ENCODE results near the gene CLTA. TPM values are rescaled to one million over a fixed set of nuclear protein-coding genes. Genes with fewer than 3 reads are reported as not detected.

Gene CLTA
- total RNA-seq, 1 experiment from 2014 or later: 195 TPM

GRCh38 chr9:36258208-36258995 lies 67.7 kb downstream of the CLTA start, which contains the start of gene GNE:
Gene GNE (minus strand): TSS chr9:36258448. CDS start chr9:36249355, 9,093 bp downstream.
- 0 out of 4 replicates have a peak, but pooled peaks cover 0 to 2% of the 10 kb centered on the region in 2 experiments for H3K4me1 Mint-ChIP-seq

More at GRCh38 chr9:36258208-36258995, 67.7 kb downstream of the CLTA start, which contains the start of gene GNE:
- Histone ChIP-seq H2AFZ (ENCODE audit: low read length) (peak within 1 kb of the TSS; percentile 32), H4K5ac (ENCODE audit: insufficient read length, low read depth, low read length) (no peak within 1 kb of the TSS), H3K23me2 (ENCODE audit: insufficient read length, low read depth, low read length, poor library complexity, severe bottlenecking) (peaks cover 3% of the 10 kb centered on the region), H3K27ac (ENCODE audit: insufficient read length, low read depth, low read length) (no peak within 1 kb of the TSS), H3K4me1 (ENCODE audit: insufficient read depth, low read length) (no peaks in the 10 kb centered on the region), H3K14ac (ENCODE audit: insufficient read depth, low read length) (peak within 1 kb of the TSS; percentile 74), H4K20me1 (ENCODE audit: control insufficient read depth, insufficient read depth, insufficient read length) (no peaks in the 10 kb centered on the region), H3K27me3 (ENCODE audit: insufficient read depth, low read length) (no peaks in the 10 kb centered on the region), H3K79me2 (ENCODE audit: insufficient read depth, low read length) (no peaks in the 10 kb centered on the region), H3K4ac (ENCODE audit: low read depth, low read length) (no peak within 1 kb of the TSS), H3K79me1 (ENCODE audit: insufficient read depth, low read depth, low read length, poor library complexity, severe bottlenecking) (no peaks in the 10 kb centered on the region), H3K9me3 (ENCODE audit: control insufficient read depth, low read depth, low read length) (no peaks in the 10 kb centered on the region), H3T11ph (ENCODE audit: low read length) (no peak within 1 kb of the TSS), H2BK5ac (ENCODE audit: insufficient read length, low read length) (no peak within 1 kb of the TSS), H3K9ac (ENCODE audit: extremely low read depth, insufficient read length, low read length) (peak within 1 kb of the TSS; percentile 59), H2BK20ac (ENCODE audit: low read depth, low read length, poor library complexity, severe bottlenecking) (no peak within 1 kb of the TSS), H3K18ac (ENCODE audit: insufficient read length, low read depth, low read length) (peak within 1 kb of the TSS; percentile 22), H2AK5ac (ENCODE audit: insufficient read length, low read length) (no peak within 1 kb of the TSS), H2BK120ac (ENCODE audit: low read depth, low read length, poor library complexity, severe bottlenecking) (no peak within 1 kb of the TSS), H2BK15ac (ENCODE audit: low read depth, low read length) (no peak within 1 kb of the TSS), H3K56ac (ENCODE audit: insufficient read length, low read depth, low read length) (no peak within 1 kb of the TSS), H4K91ac (ENCODE audit: insufficient read length, low read depth, low read length) (no peak within 1 kb of the TSS), H4K8ac (replicated peaks; ENCODE audit: insufficient read length, low read depth, low read length) (no peak within 1 kb of the TSS), H2BK12ac (ENCODE audit: insufficient read length, low read depth, low read length) (no peak within 1 kb of the TSS), H3K4me2 (ENCODE audit: insufficient read depth, insufficient read length, low read length) (peak within 1 kb of the TSS; percentile 59), H3K23ac (ENCODE audit: insufficient read length, low read depth, low read length) (no peak within 1 kb of the TSS)
- TF ChIP-seq CTCF (conservative IDR thresholded peaks at IDR 0.05): no peak
- Mint-ChIP-seq H3K27me3 (ENCODE audit: low read depth) (no peaks in the 10 kb centered on the region), H3K36me3 (ENCODE audit: insufficient read depth in 1 of 3, low read depth in 3 of 3) (peaks cover 0 to 7% (median 0%) of the 10 kb centered on the region in 3 experiments; a peak in 1 of 7 replicates), H3K27ac (peak within 1 kb of the TSS; percentile 13 to 91 (median 47); a peak in 5 of 7 replicates), H3K4me3 (peak within 1 kb of the TSS; percentile 83 to 88), H3K9me3 (no peaks in the 10 kb centered on the region; a peak in 1 of 5 replicates)
- no CpG with 5 or more reads among the region's 73 CpGs for WGBS (ENCODE audit: extremely low coverage, insufficient read length, low lambda C conversion rate)
- peak; percentile 95 for DNase-seq

Measured in H9 (cell line).